KMS-11 (cell line): ENCODE measurements around the gene METTL26.

ENCODE experiments used
- H2AFZ ChIP-seq: fragments of 200-600 bp; sonication (generic); 2 replicates; pipeline ENCODE4 v1.6.1; 2016; ENCODE audit warnings: antibody characterized with exemption, mixed run types, low read depth
- H3K27ac ChIP-seq: fragments of 200-600 bp; sonication (generic); 2 replicates; pipeline ENCODE4 v1.6.1; 2016; ENCODE audit warnings: mild to moderate bottlenecking, mixed run types
- H3K27me3 ChIP-seq: fragments of 200-600 bp; sonication (generic); 2 replicates; pipeline ENCODE4 v1.6.1; 2017; ENCODE audit warnings: mild to moderate bottlenecking, low read depth, mixed run types, moderate library complexity; ENCODE audit not compliant: insufficient read depth
- H3K36me3 ChIP-seq: fragments of 200-600 bp; sonication (generic); 2 replicates; pipeline ENCODE4 v1.6.1; 2017; ENCODE audit warnings: mild to moderate bottlenecking, mixed run types; ENCODE audit not compliant: insufficient read depth
- H3K4me1 ChIP-seq: fragments of 200-600 bp; sonication (generic); 2 replicates; pipeline ENCODE4 v1.6.1; 2016; ENCODE audit warnings: mild to moderate bottlenecking, low read depth, mixed run types; ENCODE audit not compliant: poor library complexity, severe bottlenecking
- H3K4me2 ChIP-seq: fragments of 200-600 bp; sonication (generic); 2 replicates; pipeline ENCODE4 v1.7.0; 2016; ENCODE audit warnings: mild to moderate bottlenecking, mixed run types
- H3K4me3 ChIP-seq: fragments of 200-600 bp; sonication (generic); IDR thresholded peaks from 2 replicates; pipeline ENCODE4 v1.6.1; 2017; ENCODE audit warnings: low read depth, low read length, mixed read lengths; ENCODE audit not compliant: insufficient read depth
- H3K79me2 ChIP-seq: fragments of 200-600 bp; sonication (generic); 2 replicates; pipeline ENCODE4 v1.6.1; 2016; ENCODE audit warnings: low read depth, mixed run types; ENCODE audit not compliant: insufficient read depth
- H3K9ac ChIP-seq: fragments of 200-600 bp; sonication (generic); 2 replicates; pipeline ENCODE4 v1.6.1; 2016; ENCODE audit warnings: mild to moderate bottlenecking, mixed run types
- H4K20me1 ChIP-seq: fragments of 200-600 bp; sonication (generic); 2 replicates; pipeline ENCODE4 v1.6.1; 2016; ENCODE audit warnings: mild to moderate bottlenecking, mixed run types; ENCODE audit not compliant: insufficient read depth
- TF ChIP-seq, protein P1 (sequence below): fragments of 200-600 bp; sonication (generic); conservative IDR thresholded peaks from 2 replicates; pipeline ENCODE4 v1.6.1; 2017; ENCODE audit warnings: low read depth, mild to moderate bottlenecking, antibody characterized with exemption, low read length, moderate library complexity, mixed read lengths

The METTL26 gene

GRCh38 chr16:588639-588888 lies 47.5 kb downstream of the METTL26 start:
- Histone ChIP-seq H3K4me1 (peaks cover 22% of the 10 kb centered on the region), H3K36me3 (no peaks in the 10 kb centered on the region), H2AFZ (no peak overlapping the region), H3K79me2 (peaks cover 40% of the 10 kb centered on the region), H4K20me1 (no peaks in the 10 kb centered on the region), H3K27ac (peak overlapping the region; percentile 94), H3K9ac (peak overlapping the region; percentile 94), H3K4me2 (peak overlapping the region; percentile 74; the same call in 1 of the 2 replicates), H3K4me3 (no peak overlapping the region), H3K27me3 (no peaks in the 10 kb centered on the region; the same call in 1 of the 2 replicates)
- TF ChIP-seq, protein P1, sequence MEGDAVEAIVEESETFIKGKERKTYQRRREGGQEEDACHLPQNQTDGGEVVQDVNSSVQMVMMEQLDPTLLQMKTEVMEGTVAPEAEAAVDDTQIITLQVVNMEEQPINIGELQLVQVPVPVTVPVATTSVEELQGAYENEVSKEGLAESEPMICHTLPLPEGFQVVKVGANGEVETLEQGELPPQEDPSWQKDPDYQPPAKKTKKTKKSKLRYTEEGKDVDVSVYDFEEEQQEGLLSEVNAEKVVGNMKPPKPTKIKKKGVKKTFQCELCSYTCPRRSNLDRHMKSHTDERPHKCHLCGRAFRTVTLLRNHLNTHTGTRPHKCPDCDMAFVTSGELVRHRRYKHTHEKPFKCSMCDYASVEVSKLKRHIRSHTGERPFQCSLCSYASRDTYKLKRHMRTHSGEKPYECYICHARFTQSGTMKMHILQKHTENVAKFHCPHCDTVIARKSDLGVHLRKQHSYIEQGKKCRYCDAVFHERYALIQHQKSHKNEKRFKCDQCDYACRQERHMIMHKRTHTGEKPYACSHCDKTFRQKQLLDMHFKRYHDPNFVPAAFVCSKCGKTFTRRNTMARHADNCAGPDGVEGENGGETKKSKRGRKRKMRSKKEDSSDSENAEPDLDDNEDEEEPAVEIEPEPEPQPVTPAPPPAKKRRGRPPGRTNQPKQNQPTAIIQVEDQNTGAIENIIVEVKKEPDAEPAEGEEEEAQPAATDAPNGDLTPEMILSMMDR: no peak

DNA sequence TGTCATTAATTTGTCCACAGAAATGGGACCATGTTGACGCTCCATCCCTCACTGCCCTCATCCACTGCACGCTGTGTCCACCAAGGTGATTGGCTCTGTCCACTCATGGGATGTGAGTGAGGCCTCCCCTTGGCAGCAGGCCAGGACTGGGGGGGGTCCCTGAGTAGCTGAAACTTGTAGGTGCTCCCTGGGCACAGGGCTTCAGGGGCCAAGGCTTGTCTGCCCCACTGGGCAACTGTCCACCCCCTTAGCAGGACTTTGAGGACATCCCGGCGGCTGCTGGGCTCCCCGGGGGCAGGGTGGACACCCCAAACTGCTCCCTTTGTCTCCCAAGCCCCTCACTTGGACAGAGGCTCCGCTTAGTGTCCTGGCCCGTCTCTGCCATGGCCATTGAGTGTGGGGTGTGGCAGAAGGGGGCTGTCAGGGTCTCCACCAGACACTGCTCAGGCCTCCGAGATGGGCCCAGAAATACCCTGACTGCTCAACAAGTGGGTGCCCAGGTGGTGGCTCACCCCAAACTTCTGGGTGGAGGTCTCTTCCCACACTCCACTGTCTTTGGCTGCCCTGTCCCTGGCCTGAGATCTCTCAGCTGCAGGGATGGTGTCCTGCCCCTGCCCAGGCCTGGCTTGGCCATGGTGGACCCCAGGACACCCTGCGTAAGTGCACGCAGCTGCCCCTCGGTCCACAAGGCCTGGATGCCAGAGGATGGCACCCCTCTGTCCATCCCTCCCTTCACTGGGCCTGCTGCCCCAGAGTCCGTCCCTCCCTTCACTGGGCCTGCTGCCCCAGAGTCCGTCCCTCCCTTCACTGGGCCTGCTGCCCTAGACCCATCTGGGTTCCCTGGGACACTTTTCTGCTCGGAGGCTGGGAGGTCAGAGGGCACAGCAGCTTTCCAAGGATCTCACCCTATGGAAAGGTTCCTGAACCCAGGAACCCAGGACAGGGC lies 49.2 kb downstream of the METTL26 start:
- H3K4me2 ChIP-seq: peak overlapping the region; percentile 74
- H3K36me3 ChIP-seq: no peaks in the 10 kb centered on the region
- no peaks in the 10 kb centered on the region; the same call in 1 of the 2 replicates for H3K27me3 ChIP-seq
- H2AFZ ChIP-seq: no peak overlapping the region
- H3K4me3 ChIP-seq: no peak overlapping the region
- TF ChIP-seq, protein P1: no peak
- H3K27ac ChIP-seq: peak overlapping the region; percentile 94; the same call in 1 of the 2 replicates
- peaks cover 32% of the 10 kb centered on the region for H3K79me2 ChIP-seq
- no peaks in the 10 kb centered on the region for H4K20me1 ChIP-seq
- peaks cover 22% of the 10 kb centered on the region for H3K4me1 ChIP-seq
- H3K9ac ChIP-seq: peak overlapping the region; percentile 94; the same call in 1 of the 2 replicates

DNA sequence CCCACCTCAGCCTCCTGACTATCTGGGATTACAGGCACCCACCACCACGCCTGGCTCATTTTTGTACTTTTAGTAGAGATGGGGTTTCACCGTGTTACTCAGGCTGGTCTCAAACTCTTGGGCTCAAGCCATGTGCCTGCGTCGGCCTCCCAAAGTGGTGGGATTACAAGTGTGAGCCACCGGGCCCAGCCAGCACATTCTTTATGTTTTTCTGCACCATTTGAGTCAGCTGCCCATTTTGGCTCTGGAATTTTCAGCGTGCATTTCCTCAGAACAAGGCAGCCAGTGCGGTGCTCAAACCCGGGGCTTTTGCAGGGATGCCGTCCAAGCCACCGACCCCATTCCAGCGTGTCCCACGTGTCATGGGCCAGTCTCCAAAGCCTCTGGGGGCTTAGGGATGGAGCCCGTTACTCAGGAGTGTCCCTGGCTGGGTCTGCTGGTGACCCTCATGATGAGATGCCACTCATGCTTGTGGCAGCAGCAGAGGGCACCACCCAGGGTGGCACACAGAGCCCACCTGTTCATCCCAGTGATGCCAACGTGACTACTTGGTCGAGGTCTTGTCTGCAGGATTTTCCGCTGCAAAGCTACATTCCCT lies 50.0 kb downstream of the METTL26 start:
- Histone ChIP-seq H3K79me2 (peaks cover 25% of the 10 kb centered on the region), H3K4me3 (no peak overlapping the region), H3K36me3 (no peaks in the 10 kb centered on the region), H3K4me2 (no peak overlapping the region), H3K4me1 (peaks cover 19% of the 10 kb centered on the region), H3K9ac (no peak overlapping the region), H4K20me1 (no peaks in the 10 kb centered on the region), H3K27me3 (no peaks in the 10 kb centered on the region; the same call in 1 of the 2 replicates), H3K27ac (no peak overlapping the region), H2AFZ (no peak overlapping the region)
- TF ChIP-seq, protein P1: no peak

GRCh38 chr16:585351-585750 lies 50.8 kb downstream of the METTL26 start:
- Histone ChIP-seq H3K4me1 (peaks cover 15% of the 10 kb centered on the region), H3K27ac (no peak overlapping the region), H4K20me1 (no peaks in the 10 kb centered on the region), H3K36me3 (no peaks in the 10 kb centered on the region), H2AFZ (no peak overlapping the region), H3K79me2 (peaks cover 19% of the 10 kb centered on the region; the same call in 1 of the 2 replicates), H3K9ac (no peak overlapping the region), H3K4me2 (no peak overlapping the region), H3K4me3 (no peak overlapping the region), H3K27me3 (no peaks in the 10 kb centered on the region; the same call in 1 of the 2 replicates)
- TF ChIP-seq, protein P1: no peak
